Activated T-helper 1 cell treated with anti-CD3 and anti-CD28 coated beads, Interleukin-2, amount 50 U/mL, for 16 hours (primary cell): ENCODE measurements around the gene PRRT1.
"Not testable (repeated sequence)": the region's sequence is repeated elsewhere in the genome, so short reads cannot be mapped to it uniquely, and the experiment has no call there.

Experiments
- DNase-seq, 2 donors: peaks; one replicate each; pipeline ENCODE4 v3.0.0-alpha.2; 2020; ENCODE audit warnings: low read depth in 1 of 2, low spot score in 1 of 2

PRRT1 gene

DNA sequence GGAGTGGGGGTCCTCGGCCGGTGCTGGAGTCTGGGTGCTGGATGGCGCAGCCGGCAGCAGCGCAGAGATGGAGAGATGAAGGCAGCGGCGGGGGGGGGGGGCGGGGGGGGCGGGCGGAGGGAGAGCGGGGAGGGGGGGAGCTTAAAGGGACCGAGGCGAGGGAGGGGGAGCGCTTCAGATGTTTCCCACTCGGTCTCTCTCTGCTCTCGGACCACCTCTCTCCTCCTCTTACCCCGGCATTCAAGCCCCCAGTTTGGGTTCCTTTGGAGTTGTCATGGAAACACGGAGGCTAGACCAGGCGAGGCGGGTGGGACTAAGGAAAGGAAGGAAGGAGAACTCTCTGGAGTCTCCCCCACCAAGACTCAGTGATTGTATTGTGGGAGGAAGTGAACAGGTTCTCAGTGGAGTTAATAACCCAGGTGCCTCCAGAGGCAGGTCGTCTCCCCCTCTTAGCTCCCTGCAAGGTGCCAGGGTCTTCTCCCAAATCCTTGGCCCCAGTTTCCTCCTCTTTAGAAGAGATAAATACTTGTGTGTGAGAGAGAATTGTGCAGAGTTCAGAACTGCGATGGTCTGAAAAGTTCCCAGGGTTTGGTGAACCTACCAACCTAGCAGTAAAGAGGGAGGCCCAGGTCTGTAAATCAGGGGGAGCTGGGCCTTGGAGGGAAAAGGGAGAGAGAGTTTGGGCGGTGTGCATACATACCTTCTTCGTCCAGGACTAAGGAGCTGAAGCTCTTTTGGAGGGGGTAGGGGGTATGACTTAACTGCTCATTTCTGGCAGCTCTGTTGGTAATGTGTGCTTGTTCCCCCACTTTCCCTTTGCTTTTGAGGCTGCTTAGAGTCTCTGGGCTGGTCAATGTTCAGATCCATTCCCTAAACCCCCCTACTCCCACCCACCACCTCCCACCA lies at the start of gene PRRT1:
Gene PRRT1 (minus strand): TSS at position 77 of the 906 bp plus-strand sequence. CDS start 112 bp downstream, outside the sequence.
- DNase-seq: no peak

DNA sequence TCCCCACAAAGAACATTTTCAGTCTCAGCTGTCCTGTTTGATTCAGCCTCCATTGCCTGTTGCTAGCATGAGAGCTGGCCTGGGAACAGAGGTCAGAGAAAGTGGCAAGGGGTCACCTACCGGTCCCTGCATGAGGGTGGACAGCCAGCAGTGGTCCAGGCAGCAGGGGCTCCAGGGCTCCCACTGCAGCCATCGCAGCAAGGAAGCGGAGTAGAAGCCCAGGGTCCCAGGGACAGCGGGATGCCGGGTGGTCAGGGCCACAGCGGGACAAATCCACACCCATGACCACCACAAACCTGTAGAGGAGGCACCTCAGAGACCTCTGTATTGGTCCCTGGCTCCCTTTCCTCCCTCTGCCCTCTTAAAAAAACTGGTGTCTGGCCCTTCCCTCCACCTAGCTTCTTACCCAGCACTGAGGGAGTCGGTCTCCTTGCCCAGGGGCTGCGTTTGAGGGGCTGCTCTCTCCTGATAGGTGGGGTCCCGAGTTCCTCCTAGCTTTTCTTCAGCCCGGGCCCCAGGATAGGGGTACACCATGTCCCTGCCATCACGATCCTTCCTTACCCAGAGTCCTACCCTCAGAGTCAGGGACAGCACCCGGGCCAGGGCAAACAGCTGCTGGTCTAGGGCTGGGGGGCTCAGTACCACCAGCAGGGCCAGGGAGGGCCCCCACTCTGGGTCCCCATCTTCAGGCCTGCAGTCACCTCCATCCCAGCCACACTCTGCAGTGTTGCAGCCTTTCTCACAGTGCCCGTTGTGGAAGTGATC lies 49.2 kb upstream of the PRRT1 start:
- DNase-seq: no peak

DNA sequence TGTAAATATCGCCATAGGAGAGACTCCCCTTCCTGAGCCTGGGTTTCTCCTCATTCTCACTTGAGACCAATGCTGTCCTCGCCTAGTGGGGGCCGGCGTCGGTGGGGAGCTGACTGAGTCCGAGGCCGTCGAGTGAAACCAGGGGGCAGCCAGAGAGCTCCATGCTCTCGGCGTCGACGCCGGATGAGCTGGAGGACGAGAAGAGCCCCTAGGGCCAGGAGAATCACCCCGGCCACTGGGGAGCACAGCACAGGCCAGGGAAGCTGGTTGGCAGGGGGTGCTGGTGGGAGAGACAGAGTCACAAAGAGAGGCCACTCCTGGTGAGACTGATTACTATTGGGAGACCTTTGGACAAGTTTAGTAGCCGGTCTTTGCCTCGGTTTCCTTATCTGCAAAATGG lies 47.1 kb upstream of the PRRT1 start:
- DNase-seq: no peak

DNA sequence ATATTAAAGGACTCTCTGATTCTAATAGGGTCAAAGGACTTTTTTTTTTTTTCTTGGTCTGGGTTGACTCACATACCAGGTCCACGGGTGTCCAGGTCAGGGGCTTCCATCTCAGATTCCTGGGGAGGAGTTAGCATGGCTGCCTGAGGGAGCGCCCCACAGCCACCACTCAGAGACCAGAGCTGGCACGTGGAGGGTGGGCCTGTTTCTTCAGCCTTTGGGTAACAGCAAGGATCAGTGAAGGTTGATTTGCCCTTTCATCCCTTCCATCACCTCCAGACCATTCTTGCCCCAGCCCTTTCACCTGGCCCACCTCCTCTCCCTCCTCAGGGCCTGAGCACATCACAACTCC lies 46.6 kb upstream of the PRRT1 start:
- no peak for DNase-seq

DNA sequence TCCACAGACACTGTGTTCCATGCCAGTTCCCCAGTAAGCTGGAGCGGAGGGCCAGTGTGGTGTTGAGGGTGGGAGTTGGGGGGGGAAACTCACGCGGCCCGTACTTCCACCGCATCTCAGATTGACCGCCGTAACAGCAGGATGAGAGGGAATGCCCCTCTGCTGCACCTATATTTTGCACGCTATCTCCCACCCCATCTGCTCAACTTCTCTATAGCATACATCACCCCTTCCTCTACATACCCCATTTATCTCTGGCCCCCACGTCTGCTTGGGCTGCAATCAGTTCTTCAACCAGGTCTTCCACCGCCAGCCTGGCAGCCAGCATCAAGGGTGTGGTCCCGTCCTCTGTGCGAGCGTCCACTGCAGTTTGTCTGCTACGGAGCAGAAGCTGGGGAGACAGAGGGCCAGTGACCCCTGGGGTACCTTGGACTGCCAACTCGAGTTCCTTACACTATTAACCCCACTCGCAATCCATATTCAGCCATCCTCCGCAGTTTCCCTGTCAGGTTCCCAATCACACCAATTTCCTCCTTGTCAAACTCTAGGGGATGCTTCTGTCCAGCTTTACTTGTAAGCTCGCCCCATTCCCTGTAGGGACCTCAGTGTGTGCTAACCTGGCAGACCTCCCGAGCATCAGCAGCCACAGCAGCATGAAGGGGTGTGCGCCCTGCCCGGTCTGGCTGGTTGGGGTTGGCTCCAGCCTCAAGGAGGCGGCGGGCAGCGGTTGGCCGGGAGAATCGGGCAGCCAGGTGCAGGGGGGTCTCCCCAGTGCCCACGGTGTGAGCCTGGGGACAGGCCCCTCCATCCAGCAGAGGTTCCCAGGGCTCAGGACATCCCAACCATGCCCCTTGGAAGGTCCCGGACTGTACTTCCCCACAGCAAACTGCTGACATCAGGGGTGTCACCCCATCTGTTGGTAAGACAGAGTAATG lies 45.2 kb upstream of the PRRT1 start:
- DNase-seq: no peak

DNA sequence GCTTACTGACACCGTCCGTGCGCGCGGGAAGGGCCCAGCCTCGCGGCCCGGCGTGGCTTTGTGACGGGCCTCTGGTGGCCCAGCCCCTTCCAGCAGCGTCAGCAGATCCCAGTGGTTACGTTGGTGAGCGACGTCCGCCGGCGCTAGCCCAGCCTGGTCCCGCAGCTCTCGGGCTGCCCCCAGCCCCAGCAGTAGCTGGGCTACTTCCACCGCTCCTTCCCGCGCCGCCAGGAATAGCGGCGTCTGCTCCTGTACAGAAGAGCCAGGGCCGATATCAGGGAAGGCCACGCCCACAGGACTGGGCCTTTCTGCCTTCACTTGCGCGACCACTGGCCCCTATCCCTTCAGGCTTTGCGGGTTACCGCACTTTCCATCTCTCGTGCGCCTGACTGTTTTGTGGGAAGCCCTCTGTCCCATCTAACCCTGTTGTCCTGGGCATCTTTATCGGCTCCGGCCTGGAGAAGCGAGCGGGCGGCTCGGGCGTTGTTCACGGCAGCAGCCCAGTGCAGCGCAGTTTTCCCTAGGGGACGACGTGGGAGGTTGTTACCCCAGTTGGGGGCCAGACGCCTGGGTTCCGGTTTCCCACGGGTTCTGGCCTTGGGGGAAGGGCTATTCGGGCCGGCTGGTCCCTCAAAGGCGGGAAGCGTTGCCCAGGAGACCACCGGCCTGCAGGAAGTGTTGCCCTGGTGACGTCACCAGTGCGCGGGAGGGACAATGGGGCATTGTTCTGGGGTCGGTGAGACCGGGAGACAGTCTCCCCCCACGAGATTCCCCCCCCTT lies 44.4 kb upstream of the PRRT1 start:
- DNase-seq: peak; percentile 18 to 40

DNA sequence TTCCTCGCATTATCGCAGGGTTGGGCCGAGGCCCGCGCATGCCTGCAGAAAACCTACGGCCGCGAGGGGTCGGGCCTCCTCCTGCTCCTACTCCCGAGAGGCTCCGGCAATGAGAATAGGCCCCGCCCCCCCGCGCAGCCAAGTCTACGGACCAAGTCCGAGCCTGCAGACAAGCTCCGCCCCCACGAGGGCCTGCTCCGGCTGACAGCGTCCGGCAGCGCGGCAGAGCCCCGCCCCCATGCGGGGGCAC lies 43.8 kb upstream of the PRRT1 start:
- peak; percentile 100 for DNase-seq

DNA sequence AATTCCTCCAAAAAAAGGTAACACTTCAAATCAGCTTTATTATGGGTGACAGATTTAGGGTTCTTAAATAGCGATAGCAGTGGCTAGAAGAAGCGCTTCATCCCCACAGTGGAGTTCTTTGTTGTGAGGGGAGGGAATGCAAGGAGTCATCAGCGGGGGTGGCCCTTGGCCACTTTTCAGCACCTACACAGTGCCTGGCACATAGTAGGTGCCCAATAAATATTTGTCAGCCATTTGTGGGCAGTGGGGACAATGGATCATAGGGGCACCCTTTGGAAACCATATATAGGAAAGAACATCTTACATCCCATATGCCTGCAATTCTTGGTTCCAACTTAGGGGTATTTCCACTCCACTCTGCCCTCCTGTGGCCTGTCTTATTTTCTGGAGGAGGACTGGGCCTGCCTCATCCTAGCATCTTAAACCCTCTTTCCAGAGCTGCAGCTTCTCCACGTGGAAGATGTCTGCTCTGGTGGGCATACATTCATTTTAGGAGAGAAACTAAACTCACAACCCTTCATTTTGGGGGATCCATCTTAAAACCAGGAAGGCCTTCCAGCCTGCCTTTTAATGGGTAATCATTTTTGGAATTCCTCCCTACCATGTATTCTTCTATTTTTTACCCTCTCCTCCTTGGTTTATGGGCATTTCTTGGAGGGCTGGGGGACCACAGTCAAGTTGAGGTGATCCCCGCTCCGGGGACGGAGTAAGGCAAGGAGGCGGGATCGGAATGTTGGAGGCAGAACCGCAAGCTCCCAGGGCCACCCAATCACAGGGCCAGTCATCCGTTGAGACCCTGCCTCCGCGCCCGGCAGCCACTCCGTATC lies 43.3 kb upstream of the PRRT1 start:
- no peak for DNase-seq

DNA sequence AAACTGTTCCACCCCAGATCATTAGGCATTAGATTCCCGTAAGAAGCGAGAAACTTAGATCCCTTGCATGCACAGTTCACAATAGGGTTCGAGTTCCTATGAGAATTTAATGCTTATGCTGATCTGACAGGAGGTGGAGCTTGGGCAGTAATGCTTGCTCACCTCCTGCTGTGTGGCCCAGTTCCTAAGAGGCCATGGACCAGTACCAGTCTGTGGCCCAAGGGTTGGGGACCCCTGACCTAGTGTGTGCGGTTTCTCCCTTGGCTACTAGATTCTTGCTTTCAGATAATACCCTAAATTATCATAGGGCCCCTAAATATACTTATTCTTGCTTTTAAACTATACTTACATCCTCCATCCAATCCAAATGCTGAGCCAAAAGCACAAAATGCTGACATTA lies 42.6 kb upstream of the PRRT1 start:
- no peak for DNase-seq

DNA sequence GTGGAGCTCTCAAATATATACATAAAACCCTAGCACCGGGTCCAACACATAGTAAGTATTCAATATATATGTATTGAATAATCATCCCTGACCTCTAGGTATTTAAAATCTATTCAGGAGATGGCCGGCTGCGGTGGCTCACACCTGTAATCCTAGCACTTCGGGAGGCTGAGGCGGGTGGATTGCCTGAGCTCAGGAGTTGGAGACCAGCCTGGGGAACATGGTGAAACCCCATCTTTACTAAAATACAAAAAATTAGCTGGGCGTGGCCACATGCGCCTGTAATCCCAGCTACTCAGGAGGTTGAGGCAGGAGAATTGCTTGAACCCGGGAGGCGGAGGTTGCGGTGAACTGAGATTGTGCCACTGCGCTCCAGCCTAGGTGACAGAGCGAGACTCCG lies 41.4 kb upstream of the PRRT1 start:
- DNase-seq: not testable (repeated sequence)

DNA sequence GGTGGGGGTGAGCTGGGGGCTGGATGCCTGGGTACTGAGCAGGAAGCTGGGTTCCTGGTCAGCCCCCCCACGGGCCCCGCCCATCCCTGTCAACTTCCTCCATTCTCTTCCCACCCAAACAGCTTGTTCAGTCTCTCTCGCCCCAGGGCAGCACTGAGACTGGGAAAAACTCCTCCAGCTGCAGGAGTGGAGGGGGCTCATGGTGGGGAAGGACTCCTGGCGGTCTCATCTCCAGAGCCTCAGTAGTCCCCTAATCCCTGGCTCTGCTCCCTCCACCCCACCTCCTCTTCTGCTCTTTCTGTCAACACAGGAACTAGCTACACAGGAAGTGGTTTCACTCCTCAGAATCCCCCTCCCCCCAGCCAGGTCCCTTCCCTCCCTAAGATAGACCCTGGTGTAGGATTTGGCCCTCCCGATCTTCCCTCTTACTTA lies 40.9 kb upstream of the PRRT1 start, which contains the start of gene GPSM3:
Gene GPSM3 (minus strand): TSS at position 36 of the 432 bp plus-strand sequence. CDS start 130 bp downstream, outside the sequence.
- peak in 1 of 2 donors; percentile 29 for DNase-seq

DNA sequence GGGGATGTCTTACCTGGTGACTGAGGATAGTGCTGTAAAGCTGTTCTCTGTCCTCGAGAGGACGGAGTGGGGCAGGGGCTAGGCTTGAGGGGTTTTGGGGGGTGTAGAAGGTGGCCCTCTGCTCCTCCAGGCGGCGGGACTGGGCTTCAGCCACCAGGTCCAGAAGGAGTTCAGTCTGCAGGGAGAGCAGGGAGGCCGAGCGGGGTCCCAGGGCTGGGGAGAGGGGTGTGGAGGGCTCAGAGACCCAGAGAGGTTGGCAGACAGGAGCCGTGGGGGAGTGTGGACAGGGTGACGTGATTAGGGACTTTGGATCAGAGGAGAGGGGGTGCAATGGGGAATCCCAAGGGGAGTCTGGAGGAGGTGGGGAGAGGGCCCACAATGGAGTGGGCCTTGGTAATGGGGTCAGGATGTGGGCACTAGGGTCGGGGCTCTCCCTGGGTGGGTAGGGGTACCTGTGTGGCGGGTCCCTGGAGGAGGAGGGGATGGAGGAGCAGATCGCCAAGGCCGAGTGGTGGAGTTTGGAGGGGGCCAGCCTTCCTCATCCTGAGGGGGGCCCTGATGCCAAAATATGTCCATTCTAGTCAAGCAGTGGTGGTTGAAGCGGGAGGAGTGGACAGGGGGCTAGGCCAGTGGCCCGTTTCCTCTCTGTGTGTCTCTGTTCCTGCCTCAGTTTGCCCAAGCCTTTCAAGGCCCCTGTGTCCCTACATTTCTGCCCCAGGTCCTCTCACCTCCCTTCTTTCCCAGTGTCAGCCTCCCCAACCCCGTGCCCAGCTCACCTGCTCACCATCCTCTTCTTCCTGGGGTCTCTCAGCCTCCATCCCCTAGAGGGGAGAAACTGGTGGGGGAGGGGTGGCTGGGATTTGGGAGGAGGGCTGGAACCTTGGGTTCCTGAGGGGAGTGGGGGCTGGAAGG lies 40.2 kb upstream of the PRRT1 start:
- DNase-seq: no peak

DNA sequence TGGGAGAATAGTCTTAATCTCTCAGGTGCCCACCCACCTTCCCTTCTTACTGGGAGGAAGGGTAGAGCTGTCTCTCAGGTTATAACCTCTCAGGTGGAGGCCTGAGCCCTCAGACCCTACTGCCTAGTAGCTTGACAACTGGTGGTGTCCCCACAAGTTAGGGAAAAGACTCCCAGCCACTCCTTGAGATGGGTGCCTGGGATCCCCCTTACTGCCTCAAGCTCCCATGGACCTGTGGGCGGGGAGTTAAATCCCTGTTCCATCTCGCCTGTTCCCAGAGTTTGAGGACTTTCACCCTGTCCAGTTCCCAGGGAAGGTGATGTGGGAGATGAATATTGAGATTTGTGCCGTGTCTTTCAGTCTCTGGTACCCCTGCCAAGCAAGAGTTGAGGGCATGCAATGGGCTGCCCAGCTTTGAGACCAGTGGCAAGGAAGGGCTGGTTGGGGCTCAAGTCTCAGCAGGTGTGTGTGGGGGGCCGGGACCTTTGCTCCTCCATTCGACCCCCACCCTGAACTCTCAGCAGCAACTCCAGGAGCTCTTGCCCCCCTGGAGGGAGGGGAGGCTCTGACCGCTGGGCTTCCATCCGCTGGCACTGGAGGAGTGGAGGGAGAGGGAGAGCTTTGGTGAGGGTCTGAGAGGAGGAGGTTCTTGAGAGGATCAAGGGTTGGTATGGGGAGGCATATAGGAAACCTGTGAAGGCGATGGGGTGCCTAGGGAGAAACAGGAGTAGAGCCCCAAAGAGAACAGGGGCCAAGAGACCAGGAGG lies 39.4 kb upstream of the PRRT1 start:
- no peak for DNase-seq

DNA sequence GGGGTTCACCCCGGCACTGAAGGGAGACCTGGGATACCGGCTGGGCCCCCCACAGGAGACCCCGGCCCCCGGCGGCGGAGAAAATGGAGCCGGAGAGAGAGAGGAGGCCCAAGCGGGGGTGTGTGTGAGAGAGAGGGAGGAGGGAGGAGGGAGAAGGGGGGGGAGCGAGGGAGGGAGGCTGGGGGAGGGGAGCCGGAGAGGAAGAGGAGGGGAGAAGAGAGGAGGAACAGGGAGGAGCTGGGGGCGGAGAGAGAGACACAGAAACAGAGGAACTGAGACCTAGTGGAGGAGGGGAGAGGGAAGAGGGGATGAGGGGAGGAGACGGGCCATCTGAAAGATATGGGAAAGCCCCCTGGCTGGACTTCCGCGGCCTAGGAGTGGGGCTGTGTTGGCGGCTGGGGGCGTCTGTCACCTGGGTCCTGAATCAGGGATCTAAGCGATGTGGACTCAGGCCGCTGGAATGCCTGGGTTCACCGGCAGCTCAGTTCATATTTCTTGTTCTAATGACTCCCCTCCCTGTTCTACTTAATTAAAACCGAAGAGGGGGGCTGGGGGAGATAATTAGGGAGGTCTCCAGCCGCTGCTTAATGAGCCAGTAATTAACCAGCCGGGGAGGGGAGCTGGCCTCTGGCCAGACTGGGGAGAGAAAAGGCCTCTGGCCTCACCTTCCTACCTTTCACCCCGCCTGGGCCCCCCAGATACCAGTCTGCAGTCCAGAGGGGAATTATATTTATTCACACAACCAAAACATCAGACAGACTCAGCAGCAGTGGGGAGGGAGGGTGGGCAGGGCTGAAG lies 38.5 kb upstream of the PRRT1 start, which contains the start of gene PBX2:
Gene PBX2 (minus strand): TSS at position 149 of the 798 bp plus-strand sequence. CDS start 287 bp downstream, outside the sequence.
- peak; percentile 64 to 73 for DNase-seq

DNA sequence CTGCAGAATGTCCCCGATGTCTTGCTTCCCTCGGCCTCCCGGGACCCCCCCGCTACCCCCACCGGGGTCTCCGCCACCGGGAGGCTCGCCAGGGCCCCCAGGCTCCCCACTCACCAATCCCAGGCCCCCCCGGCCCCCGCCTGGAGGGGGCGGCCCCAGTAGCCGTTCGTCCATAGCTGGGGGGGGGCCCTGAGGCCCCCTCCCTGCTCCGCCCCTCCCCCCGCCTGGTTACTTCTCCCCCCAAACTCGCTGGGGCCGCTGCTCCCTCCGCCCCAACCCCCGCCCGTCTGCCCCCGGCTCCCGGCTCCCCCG lies 38.0 kb upstream of the PRRT1 start:
- no peak for DNase-seq

DNA sequence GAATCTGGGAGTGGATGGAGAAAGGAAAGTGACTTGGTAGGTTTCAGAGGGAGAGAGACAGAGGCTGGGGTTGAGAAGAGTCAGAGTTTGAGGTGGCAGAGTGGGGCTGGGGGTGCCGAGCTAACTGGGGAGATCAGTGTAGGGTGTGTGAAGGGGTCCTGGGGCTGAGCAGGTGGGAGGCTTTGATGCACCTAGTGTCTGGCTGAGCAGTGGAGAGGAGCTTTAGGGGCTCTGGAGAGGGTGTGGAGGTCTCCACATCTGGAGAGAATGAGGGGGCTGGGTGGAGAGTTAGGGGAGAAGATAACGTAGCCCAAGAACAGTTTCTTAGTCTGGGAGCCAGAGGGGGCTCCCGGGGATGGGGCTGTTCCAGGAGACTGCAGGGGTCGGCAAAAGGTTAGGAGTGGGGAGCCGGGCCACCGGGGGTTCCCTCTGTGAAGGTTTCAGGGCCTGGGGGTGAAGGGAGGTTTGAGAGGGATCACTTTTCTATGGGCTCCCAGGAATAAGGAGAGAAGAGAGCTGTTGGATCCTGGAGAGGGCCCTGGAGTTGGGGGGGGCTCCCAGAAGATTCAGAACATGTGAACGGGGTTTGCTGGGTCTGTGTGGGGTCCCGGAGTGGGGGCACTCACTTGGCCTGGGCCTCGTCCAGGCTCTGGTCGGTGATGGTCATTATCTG lies 37.5 kb upstream of the PRRT1 start:
- DNase-seq: no peak
